ENCODE data around the gene ADAMTSL3.

Gene ADAMTSL3

GRCh38 chr15:83656943-83657528 lies 3.1 kb downstream of the ADAMTSL3 start:
- no peak for DNase-seq
- Histone ChIP-seq H3K4me3 (ENCODE audit: control insufficient read depth in 1 of 7, extremely low read depth in 1 of 7, insufficient read depth in 4 of 7, low read depth in 2 of 7, low read length in 6 of 7) (no peak overlapping the region), H3K36me3 (ENCODE audit: control insufficient read depth in 4 of 4, insufficient read depth in 4 of 4, low read length in 3 of 4) (no peaks in the 10 kb centered on the region), H3K9me3 (ENCODE audit: control extremely low read depth in 1 of 5, control insufficient read depth in 4 of 5, insufficient read depth in 2 of 5, low read depth in 1 of 5, low read length in 4 of 5) (no peaks in the 10 kb centered on the region), H3K27ac (ENCODE audit: insufficient read depth in 1 of 2, low read depth in 1 of 2, low read length in 2 of 2, poor library complexity in 1 of 2, severe bottlenecking in 2 of 2) (no peak overlapping the region), H3K4me1 (ENCODE audit: control extremely low read depth in 1 of 4, control insufficient read depth in 4 of 4, insufficient read depth in 4 of 4, low read length in 3 of 4) (peaks cover 0 to 13% (median 0%) of the 10 kb centered on the region in 4 experiments), H3K27me3 (replicated peaks in 2 of 5; ENCODE audit: control insufficient read depth in 4 of 5, insufficient read depth in 5 of 5, low read length in 4 of 5) (peaks cover 15 to 62% (median 31%) of the 10 kb centered on the region in 5 experiments)
- ChIA-PET CTCF (no interaction called here), POLR2A (no interaction called here)
- WGBS (ENCODE audit: insufficient coverage): 98% methylated on average over 5 of the region's 10 CpGs

DNA sequence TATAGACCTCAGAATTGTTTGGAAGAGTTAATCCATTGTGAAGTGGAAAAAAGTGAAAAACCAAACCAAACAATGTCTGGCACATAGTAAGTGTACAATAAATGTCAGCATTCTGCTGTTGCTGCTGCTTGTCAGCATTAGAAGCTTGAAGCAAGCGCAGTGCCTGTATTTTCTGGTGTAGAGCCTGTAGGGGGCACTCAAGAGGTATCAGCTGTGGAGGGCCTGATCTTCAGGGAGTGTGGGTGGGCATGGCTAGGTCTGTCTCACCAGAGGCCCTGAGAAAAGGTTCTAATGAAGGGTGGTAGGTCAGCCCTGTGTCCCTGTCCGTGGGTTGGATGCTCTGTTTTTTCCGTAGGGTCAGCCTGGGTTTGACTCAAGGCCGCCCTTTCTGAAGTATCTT lies 3.6 kb downstream of the ADAMTSL3 start:
- no peaks in the 10 kb centered on the region for H3K9me3 ChIP-seq (ENCODE audit: control extremely low read depth in 1 of 5, control insufficient read depth in 4 of 5, insufficient read depth in 2 of 5, low read depth in 1 of 5, low read length in 4 of 5)
- H3K36me3 ChIP-seq (ENCODE audit: control insufficient read depth in 4 of 4, insufficient read depth in 4 of 4, low read length in 3 of 4): no peaks in the 10 kb centered on the region
- H3K27ac ChIP-seq (ENCODE audit: insufficient read depth in 1 of 2, low read depth in 1 of 2, low read length in 2 of 2, poor library complexity in 1 of 2, severe bottlenecking in 2 of 2): no peak overlapping the region
- H3K4me3 ChIP-seq (ENCODE audit: control insufficient read depth in 1 of 7, extremely low read depth in 1 of 7, insufficient read depth in 4 of 7, low read depth in 2 of 7, low read length in 6 of 7): no peak overlapping the region
- no peak for DNase-seq
- ChIA-PET POLR2A (no interaction called here), CTCF (no interaction called here)
- H3K27me3 ChIP-seq (replicated peaks in 2 of 5; ENCODE audit: control insufficient read depth in 4 of 5, insufficient read depth in 5 of 5, low read length in 4 of 5): peaks cover 10 to 56% (median 27%) of the 10 kb centered on the region in 5 experiments
- 89% methylated on average over 4 of the region's 4 CpGs for WGBS (ENCODE audit: insufficient coverage)
- H3K4me1 ChIP-seq (ENCODE audit: control extremely low read depth in 1 of 4, control insufficient read depth in 4 of 4, insufficient read depth in 4 of 4, low read length in 3 of 4): peaks cover 0 to 13% (median 0%) of the 10 kb centered on the region in 4 experiments

- 73% methylated on average over 8 of the region's 10 CpGs for WGBS (ENCODE audit: insufficient coverage)
- CTCF ChIA-PET: no interaction called here
- DNase-seq: no peak
These were observed 4.8 kb downstream of the ADAMTSL3 start for GRCh38 chr15:83658430-83659416.

GRCh38 chr15:83659417-83659812 lies 5.5 kb downstream of the ADAMTSL3 start:
- Histone ChIP-seq H3K9me3 (ENCODE audit: control extremely low read depth in 1 of 5, control insufficient read depth in 4 of 5, insufficient read depth in 2 of 5, low read depth in 1 of 5, low read length in 4 of 5) (no peaks in the 10 kb centered on the region), H3K4me1 (ENCODE audit: control extremely low read depth in 1 of 4, control insufficient read depth in 4 of 4, insufficient read depth in 4 of 4, low read length in 3 of 4) (peaks cover 0 to 3% (median 0%) of the 10 kb centered on the region in 4 experiments), H3K4me3 (ENCODE audit: control insufficient read depth in 1 of 7, extremely low read depth in 1 of 7, insufficient read depth in 4 of 7, low read depth in 2 of 7, low read length in 6 of 7) (no peak overlapping the region), H3K27ac (ENCODE audit: insufficient read depth in 1 of 2, low read depth in 1 of 2, low read length in 2 of 2, poor library complexity in 1 of 2, severe bottlenecking in 2 of 2) (no peak overlapping the region), H3K36me3 (ENCODE audit: control insufficient read depth in 4 of 4, insufficient read depth in 4 of 4, low read length in 3 of 4) (no peaks in the 10 kb centered on the region), H3K27me3 (replicated peaks in 2 of 5; ENCODE audit: control insufficient read depth in 4 of 5, insufficient read depth in 5 of 5, low read length in 4 of 5) (peaks cover 9 to 42% (median 18%) of the 10 kb centered on the region in 5 experiments)
- CTCF ChIA-PET: no interaction called here
- POLR2A ChIA-PET: no interaction called here
- DNase-seq: no peak
- WGBS (ENCODE audit: insufficient coverage): no CpG with 5 or more reads among the region's 1 CpG

More at GRCh38 chr15:83658430-83659416, 4.8 kb downstream of the ADAMTSL3 start:
- peaks cover 9 to 46% (median 19%) of the 10 kb centered on the region in 5 experiments for H3K27me3 ChIP-seq (replicated peaks in 2 of 5; ENCODE audit: control insufficient read depth in 4 of 5, insufficient read depth in 5 of 5, low read length in 4 of 5)
- POLR2A ChIA-PET: no interaction called here
- H3K27ac ChIP-seq (ENCODE audit: insufficient read depth in 1 of 2, low read depth in 1 of 2, low read length in 2 of 2, poor library complexity in 1 of 2, severe bottlenecking in 2 of 2): no peak overlapping the region
- H3K9me3 ChIP-seq (ENCODE audit: control extremely low read depth in 1 of 5, control insufficient read depth in 4 of 5, insufficient read depth in 2 of 5, low read depth in 1 of 5, low read length in 4 of 5): no peaks in the 10 kb centered on the region
- no peaks in the 10 kb centered on the region for H3K36me3 ChIP-seq (ENCODE audit: control insufficient read depth in 4 of 4, insufficient read depth in 4 of 4, low read length in 3 of 4)
- no peak overlapping the region for H3K4me3 ChIP-seq (ENCODE audit: control insufficient read depth in 1 of 7, extremely low read depth in 1 of 7, insufficient read depth in 4 of 7, low read depth in 2 of 7, low read length in 6 of 7)
- H3K4me1 ChIP-seq (ENCODE audit: control extremely low read depth in 1 of 4, control insufficient read depth in 4 of 4, insufficient read depth in 4 of 4, low read length in 3 of 4): peaks cover 0 to 8% (median 0%) of the 10 kb centered on the region in 4 experiments

GRCh38 chr15:83665480-83665879 lies 11.6 kb downstream of the ADAMTSL3 start:
- no CpG with 5 or more reads among the region's 3 CpGs for WGBS (ENCODE audit: insufficient coverage)
- DNase-seq: no peak
- Histone ChIP-seq H3K27ac (ENCODE audit: insufficient read depth in 1 of 2, low read depth in 1 of 2, low read length in 2 of 2, poor library complexity in 1 of 2, severe bottlenecking in 2 of 2) (no peak overlapping the region), H3K4me3 (ENCODE audit: control insufficient read depth in 1 of 7, extremely low read depth in 1 of 7, insufficient read depth in 4 of 7, low read depth in 2 of 7, low read length in 6 of 7) (no peak overlapping the region), H3K4me1 (ENCODE audit: control extremely low read depth in 1 of 4, control insufficient read depth in 4 of 4, insufficient read depth in 4 of 4, low read length in 3 of 4) (no peaks in the 10 kb centered on the region), H3K27me3 (replicated peaks in 2 of 5; ENCODE audit: control insufficient read depth in 4 of 5, insufficient read depth in 5 of 5, low read length in 4 of 5) (peaks cover 0 to 2% (median 0%) of the 10 kb centered on the region in 5 experiments), H3K36me3 (ENCODE audit: control insufficient read depth in 4 of 4, insufficient read depth in 4 of 4, low read length in 3 of 4) (no peaks in the 10 kb centered on the region), H3K9me3 (ENCODE audit: control extremely low read depth in 1 of 5, control insufficient read depth in 4 of 5, insufficient read depth in 2 of 5, low read depth in 1 of 5, low read length in 4 of 5) (no peaks in the 10 kb centered on the region)
- POLR2A ChIA-PET: no interaction called here
- CTCF ChIA-PET: no interaction called here

GRCh38 chr15:83670672-83671229 lies 16.8 kb downstream of the ADAMTSL3 start:
- CTCF ChIA-PET: no interaction called here
- 100% methylated on average over 1 of the region's 1 CpG for WGBS (ENCODE audit: insufficient coverage)
- Histone ChIP-seq H3K27ac (ENCODE audit: insufficient read depth in 1 of 2, low read depth in 1 of 2, low read length in 2 of 2, poor library complexity in 1 of 2, severe bottlenecking in 2 of 2) (no peak overlapping the region), H3K4me3 (ENCODE audit: control insufficient read depth in 1 of 7, extremely low read depth in 1 of 7, insufficient read depth in 4 of 7, low read depth in 2 of 7, low read length in 6 of 7) (no peak overlapping the region), H3K36me3 (ENCODE audit: control insufficient read depth in 4 of 4, insufficient read depth in 4 of 4, low read length in 3 of 4) (no peaks in the 10 kb centered on the region), H3K4me1 (ENCODE audit: control extremely low read depth in 1 of 4, control insufficient read depth in 4 of 4, insufficient read depth in 4 of 4, low read length in 3 of 4) (no peaks in the 10 kb centered on the region), H3K27me3 (replicated peaks in 2 of 5; ENCODE audit: control insufficient read depth in 4 of 5, insufficient read depth in 5 of 5, low read length in 4 of 5) (no peaks in the 10 kb centered on the region), H3K9me3 (ENCODE audit: control extremely low read depth in 1 of 5, control insufficient read depth in 4 of 5, insufficient read depth in 2 of 5, low read depth in 1 of 5, low read length in 4 of 5) (peaks cover 0 to 5% (median 0%) of the 10 kb centered on the region in 5 experiments)
- DNase-seq: no peak
- POLR2A ChIA-PET: no interaction called here

DNA sequence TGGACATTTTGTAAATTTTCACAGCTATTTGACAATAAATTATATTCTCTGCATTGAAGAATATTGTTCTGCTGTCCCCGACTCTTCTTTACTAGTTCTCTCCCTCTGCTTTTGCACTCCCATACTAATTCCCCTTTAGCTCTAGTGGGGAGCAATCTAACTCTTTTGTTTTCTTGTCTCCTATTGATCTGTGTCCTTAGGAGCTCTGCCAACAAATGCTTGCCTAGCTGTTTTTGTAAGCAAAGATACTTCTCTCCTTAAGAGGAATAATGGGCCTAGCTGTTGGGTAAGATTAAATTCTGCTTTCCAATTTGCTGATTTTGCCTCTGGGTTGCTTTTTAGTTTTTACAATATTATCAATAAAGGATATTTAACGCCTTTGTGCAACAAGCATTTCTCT lies 17.7 kb downstream of the ADAMTSL3 start:
- H3K4me3 ChIP-seq (ENCODE audit: control insufficient read depth in 1 of 7, extremely low read depth in 1 of 7, insufficient read depth in 4 of 7, low read depth in 2 of 7, low read length in 6 of 7): no peak overlapping the region
- no peaks in the 10 kb centered on the region for H3K4me1 ChIP-seq (ENCODE audit: control extremely low read depth in 1 of 4, control insufficient read depth in 4 of 4, insufficient read depth in 4 of 4, low read length in 3 of 4)
- no peak overlapping the region for H3K27ac ChIP-seq (ENCODE audit: insufficient read depth in 1 of 2, low read depth in 1 of 2, low read length in 2 of 2, poor library complexity in 1 of 2, severe bottlenecking in 2 of 2)
- peaks cover 0 to 5% (median 0%) of the 10 kb centered on the region in 5 experiments for H3K9me3 ChIP-seq (ENCODE audit: control extremely low read depth in 1 of 5, control insufficient read depth in 4 of 5, insufficient read depth in 2 of 5, low read depth in 1 of 5, low read length in 4 of 5)
- no peaks in the 10 kb centered on the region for H3K27me3 ChIP-seq (replicated peaks in 2 of 5; ENCODE audit: control insufficient read depth in 4 of 5, insufficient read depth in 5 of 5, low read length in 4 of 5)
- ChIA-PET POLR2A (no interaction called here), CTCF (no interaction called here)
- no peaks in the 10 kb centered on the region for H3K36me3 ChIP-seq (ENCODE audit: control insufficient read depth in 4 of 4, insufficient read depth in 4 of 4, low read length in 3 of 4)
- DNase-seq: no peak
- 80% methylated on average over 1 of the region's 2 CpGs for WGBS (ENCODE audit: insufficient coverage)

Measured in common myeloid progenitor, CD34-positive (primary cell).